Ovary (tissue), 3 donors: ENCODE results near the gene CYP2W1.

Experiments
- EP300 ChIP-seq: sonication (generic); formaldehyde crosslinking; IDR thresholded peaks from one replicate; pipeline ENCODE4 v1.6.1; 2017; ENCODE audit warnings: antibody characterized with exemption
- POLR2A ChIP-seq: fragments of 450-650 bp; IDR thresholded peaks from one replicate; pipeline ENCODE4 v1.6.1; 2017; ENCODE audit warnings: antibody characterized with exemption, mild to moderate bottlenecking, moderate library complexity
- TF ChIP-seq, protein P1 (sequence below), 3 donors: fragments of 450-650 bp in 2 of 3; fragments of 200-600 bp in 1 of 3; IDR thresholded peaks; one replicate each; pipeline versions ENCODE4 v1.5.1 to v1.8.0; 2016 to 2022; ENCODE audit warnings: antibody characterized with exemption in 3 of 3, mild to moderate bottlenecking in 1 of 3
- donor health status: DM: no; HTN: no; CAD: no.

DNA sequence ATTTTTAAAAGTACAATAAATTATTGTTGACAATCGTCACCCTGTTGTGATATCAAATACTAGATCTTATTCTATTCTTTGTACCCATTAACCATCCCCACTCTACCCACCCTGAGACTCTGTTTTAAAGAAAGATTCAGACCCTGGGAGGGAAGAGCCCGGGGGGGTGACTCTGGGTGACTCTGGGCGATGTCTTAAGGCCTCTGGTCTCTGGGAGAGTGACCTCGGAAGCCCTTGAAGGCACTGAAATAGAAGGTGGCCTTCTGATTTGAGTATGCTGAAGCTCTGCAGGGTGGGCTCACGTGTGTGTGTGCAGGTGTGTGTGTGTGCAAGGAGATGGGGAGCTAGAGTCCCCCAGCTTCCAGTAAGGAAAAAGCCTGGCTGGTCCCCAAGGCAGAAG lies 38.2 kb upstream of the CYP2W1 start:
- TF ChIP-seq POLR2A = no peak
- TF ChIP-seq, protein P1, sequence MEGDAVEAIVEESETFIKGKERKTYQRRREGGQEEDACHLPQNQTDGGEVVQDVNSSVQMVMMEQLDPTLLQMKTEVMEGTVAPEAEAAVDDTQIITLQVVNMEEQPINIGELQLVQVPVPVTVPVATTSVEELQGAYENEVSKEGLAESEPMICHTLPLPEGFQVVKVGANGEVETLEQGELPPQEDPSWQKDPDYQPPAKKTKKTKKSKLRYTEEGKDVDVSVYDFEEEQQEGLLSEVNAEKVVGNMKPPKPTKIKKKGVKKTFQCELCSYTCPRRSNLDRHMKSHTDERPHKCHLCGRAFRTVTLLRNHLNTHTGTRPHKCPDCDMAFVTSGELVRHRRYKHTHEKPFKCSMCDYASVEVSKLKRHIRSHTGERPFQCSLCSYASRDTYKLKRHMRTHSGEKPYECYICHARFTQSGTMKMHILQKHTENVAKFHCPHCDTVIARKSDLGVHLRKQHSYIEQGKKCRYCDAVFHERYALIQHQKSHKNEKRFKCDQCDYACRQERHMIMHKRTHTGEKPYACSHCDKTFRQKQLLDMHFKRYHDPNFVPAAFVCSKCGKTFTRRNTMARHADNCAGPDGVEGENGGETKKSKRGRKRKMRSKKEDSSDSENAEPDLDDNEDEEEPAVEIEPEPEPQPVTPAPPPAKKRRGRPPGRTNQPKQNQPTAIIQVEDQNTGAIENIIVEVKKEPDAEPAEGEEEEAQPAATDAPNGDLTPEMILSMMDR (IDR thresholded peaks at IDR 0.05) = no peak
- no peak for TF ChIP-seq EP300
